HL-60/S4 (cell line): ENCODE measurements around the gene DHRS7B.
"Not testable (repeated sequence)": the region's sequence is repeated elsewhere in the genome, so short reads cannot be mapped to it uniquely, and the experiment has no call there.

Source experiments
- in situ Hi-C: fragments of 300-500 bp; cut with MboI; formaldehyde crosslinking; loops from 2 replicates; pipeline ENCODE4 v1.14.3; 2022; ENCODE audit warnings: low sequenced_read_pairs

The DHRS7B gene

GRCh38 chr17:21176773-21177395 lies 50.1 kb downstream of the DHRS7B start:
- in situ Hi-C loops, result no loop called here

GRCh38 chr17:21177401-21177800 lies 50.6 kb downstream of the DHRS7B start:
- in situ Hi-C loops, result no loop called here

GRCh38 chr17:21177854-21178600 lies 51.3 kb downstream of the DHRS7B start:
- in situ Hi-C loops, result no loop called here

GRCh38 chr17:21183468-21183867 lies 56.7 kb downstream of the DHRS7B start:
- in situ Hi-C loops, result no loop called here

GRCh38 chr17:21184570-21184969 lies 57.8 kb downstream of the DHRS7B start:
- in situ Hi-C loops, result no loop called here

- in situ Hi-C loops, result no loop called here
Measured at GRCh38 chr17:21185061-21185460, 58.3 kb downstream of the DHRS7B start.

- in situ Hi-C loops, result no loop called here
Measured at GRCh38 chr17:21186399-21187187, 59.8 kb downstream of the DHRS7B start.

GRCh38 chr17:21189361-21189760 lies 62.6 kb downstream of the DHRS7B start:
- in situ Hi-C loops, result no loop called here

- in situ Hi-C loops, result no loop called here
Measured at GRCh38 chr17:21190078-21190477, 63.3 kb downstream of the DHRS7B start.

GRCh38 chr17:21191698-21192097 lies 64.9 kb downstream of the DHRS7B start:
- in situ Hi-C loops, result no loop called here

GRCh38 chr17:21192414-21192813 lies 65.7 kb downstream of the DHRS7B start:
- in situ Hi-C loops, result not testable (repeated sequence)

GRCh38 chr17:21193031-21193430 lies 66.3 kb downstream of the DHRS7B start:
- in situ Hi-C loops, result no loop called here

GRCh38 chr17:21194226-21194625 lies 67.5 kb downstream of the DHRS7B start:
- in situ Hi-C loops, result no loop called here

- in situ Hi-C loops, result no loop called here
Measured at GRCh38 chr17:21194703-21195102, 67.9 kb downstream of the DHRS7B start.

GRCh38 chr17:21196126-21196525 lies 69.4 kb downstream of the DHRS7B start:
- in situ Hi-C loops, result no loop called here

GRCh38 chr17:21198411-21198810 lies 71.6 kb downstream of the DHRS7B start:
- in situ Hi-C loops, result no loop called here

- in situ Hi-C loops, result no loop called here
Measured at GRCh38 chr17:21199311-21199710, 72.5 kb downstream of the DHRS7B start.

GRCh38 chr17:21199856-21200255 lies 73.1 kb downstream of the DHRS7B start:
- in situ Hi-C loops, result no loop called here

GRCh38 chr17:21200590-21201297 lies 74.0 kb downstream of the DHRS7B start:
- in situ Hi-C loops, result no loop called here

- in situ Hi-C loops, result no loop called here
Measured at GRCh38 chr17:21201298-21201595, 74.5 kb downstream of the DHRS7B start.

- in situ Hi-C loops, result no loop called here
Measured at GRCh38 chr17:21201874-21202273, 75.1 kb downstream of the DHRS7B start.
